Breast epithelium (tissue), 3 donors: ENCODE measurements around the gene TUBB4B.

ENCODE experiments used
- POLR2A ChIP-seq: fragments of 450-650 bp; IDR thresholded peaks from one replicate; pipeline ENCODE4 v1.6.1; 2016; ENCODE audit warnings: antibody characterized with exemption, mild to moderate bottlenecking, moderate library complexity
- POLR2AphosphoS5 ChIP-seq, 3 donors: sonication (generic); formaldehyde crosslinking; IDR thresholded peaks; one replicate each; pipeline ENCODE4 v1.6.1; 2017; ENCODE audit warnings: antibody characterized with exemption in 3 of 3

DNA sequence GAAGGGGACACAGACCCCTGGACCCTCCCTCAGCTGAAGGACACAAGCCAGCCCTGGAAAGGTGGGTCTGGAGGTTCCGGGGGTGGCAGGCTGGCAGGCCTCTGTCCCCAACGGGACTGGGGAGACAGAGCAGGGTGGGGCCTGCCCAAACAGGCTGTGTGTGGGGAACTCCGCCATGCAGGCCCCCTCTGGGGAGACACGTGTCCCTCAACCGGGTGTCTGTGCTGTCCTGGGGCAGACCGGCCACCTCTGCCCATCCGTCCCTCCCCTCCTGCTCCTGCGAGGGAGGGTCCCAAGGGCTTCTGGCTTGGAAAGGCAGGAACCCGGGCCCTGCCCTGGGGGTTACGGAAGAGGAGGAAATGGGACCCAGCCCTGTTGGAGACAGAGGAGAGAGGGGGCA is 9.0 kb upstream of the TUBB4B start:
- no peak for TF ChIP-seq POLR2AphosphoS5 (IDR thresholded peaks at IDR 0.05)
- TF ChIP-seq POLR2A, result no peak
